Testis (tissue), 3 donors: ENCODE measurements around the gene ERC2. TPM values are rescaled to one million over a fixed set of nuclear protein-coding genes. Genes with fewer than 3 reads are reported as not detected.

ENCODE experiments used
- DNase-seq: peaks from one replicate; pipeline ENCODE4 v3.0.0-alpha.2; 2019
- H3K27ac ChIP-seq, 2 donors: fragments of 200-600 bp; sonication (generic); one replicate each; pipeline ENCODE4 v1.5.1; 2019
- H3K27me3 ChIP-seq: fragments of 200-600 bp; sonication (generic); one replicate; pipeline ENCODE4 v1.5.1; 2019
- H3K36me3 ChIP-seq: fragments of 200-600 bp; sonication (generic); one replicate; pipeline ENCODE4 v1.5.1; 2017; ENCODE audit warnings: low read depth; ENCODE audit errors: missing control alignments
- H3K4me1 ChIP-seq: fragments of 200-600 bp; sonication (generic); one replicate; pipeline ENCODE4 v1.5.1; 2019
- H3K4me3 ChIP-seq, 2 donors: fragments of 200-600 bp; sonication (generic); one replicate each; pipeline ENCODE4 v1.5.1; 2017 to 2019
- H3K9me3 ChIP-seq: fragments of 200-600 bp; sonication (generic); one replicate; pipeline ENCODE4 v1.5.1; 2017
- POLR2A ChIP-seq: fragments of 450-650 bp; IDR thresholded peaks from one replicate; pipeline ENCODE4 v1.6.1; 2017; ENCODE audit warnings: antibody characterized with exemption, mild to moderate bottlenecking, moderate library complexity
- WGBS, 2 donors: methylation state at CpG; one replicate each; pipeline ENCODE4 v1.1.5; 2018; 5-methylcytosine and 5-hydroxymethylcytosine counted together
- intact Hi-C: fragments of 100-400 bp; cut with DNase I; formaldehyde crosslinking; loops from one replicate; pipeline ENCODE4 v1.15.1; 2023; ENCODE audit warnings: low total_unique reads
- polyA plus RNA-seq: library from polyadenylated mRNA; stranded (reverse); fragments of 350-450 nt; fragmentation: Illumina TruSeq; extraction: RNeasy Lipid Tissue Mini Kit (QIAGEN cat#74804); gene quantifications from one replicate; pipeline ENCODE4 v1.2.3, GENCODE V29; 2014; ENCODE audit warnings: low read depth, low replicate concordance; ENCODE audit not compliant: insufficient read depth
- total RNA-seq, 2 donors: library from RNA; depleted of rRNA; stranded (reverse); fragments of >200 nt; gene quantifications; one replicate each; pipeline ENCODE4 v1.2.3, GENCODE V29; 2016
- TF ChIP-seq, protein P1 (sequence below), 3 experiments: fragments of 450-650 bp in 2 of 3; fragments of 200-600 bp in 1 of 3; sonication (generic) in 1 of 3; IDR thresholded peaks; one replicate each; pipeline ENCODE4 v1.5.1; 2016 to 2019; ENCODE audit warnings: antibody characterized with exemption in 3 of 3, mild to moderate bottlenecking in 2 of 3, moderate library complexity in 1 of 3

ERC2 gene
- total and polyA plus RNA-seq, 3 donors from 2014 or later: 1.9 to 6.1 (median 5.9) TPM

- Histone ChIP-seq H3K4me1 (peaks cover 5% of the 10 kb centered on the region), H3K9me3 (no peaks in the 10 kb centered on the region), H3K27ac (no peak overlapping the region), H3K36me3 (no peaks in the 10 kb centered on the region), H3K27me3 (no peaks in the 10 kb centered on the region), H3K4me3 (no peak overlapping the region)
- WGBS, 2 donors: 94 to 96% methylated on average over 1 of the region's 1 CpG
- intact Hi-C loops: no loop called here
- TF ChIP-seq, protein P1, sequence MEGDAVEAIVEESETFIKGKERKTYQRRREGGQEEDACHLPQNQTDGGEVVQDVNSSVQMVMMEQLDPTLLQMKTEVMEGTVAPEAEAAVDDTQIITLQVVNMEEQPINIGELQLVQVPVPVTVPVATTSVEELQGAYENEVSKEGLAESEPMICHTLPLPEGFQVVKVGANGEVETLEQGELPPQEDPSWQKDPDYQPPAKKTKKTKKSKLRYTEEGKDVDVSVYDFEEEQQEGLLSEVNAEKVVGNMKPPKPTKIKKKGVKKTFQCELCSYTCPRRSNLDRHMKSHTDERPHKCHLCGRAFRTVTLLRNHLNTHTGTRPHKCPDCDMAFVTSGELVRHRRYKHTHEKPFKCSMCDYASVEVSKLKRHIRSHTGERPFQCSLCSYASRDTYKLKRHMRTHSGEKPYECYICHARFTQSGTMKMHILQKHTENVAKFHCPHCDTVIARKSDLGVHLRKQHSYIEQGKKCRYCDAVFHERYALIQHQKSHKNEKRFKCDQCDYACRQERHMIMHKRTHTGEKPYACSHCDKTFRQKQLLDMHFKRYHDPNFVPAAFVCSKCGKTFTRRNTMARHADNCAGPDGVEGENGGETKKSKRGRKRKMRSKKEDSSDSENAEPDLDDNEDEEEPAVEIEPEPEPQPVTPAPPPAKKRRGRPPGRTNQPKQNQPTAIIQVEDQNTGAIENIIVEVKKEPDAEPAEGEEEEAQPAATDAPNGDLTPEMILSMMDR (IDR thresholded peaks at IDR 0.05): no peak
- TF ChIP-seq POLR2A: no peak
- DNase-seq: no peak
These were observed 756.6 kb downstream of the ERC2 start for GRCh38 chr3:55711646-55712045.

GRCh38 chr3:55709411-55710012, 758.8 kb downstream of the ERC2 start:
- H3K4me3 ChIP-seq: no peak overlapping the region
- no peaks in the 10 kb centered on the region for H3K9me3 ChIP-seq
- no peak for TF ChIP-seq POLR2A
- 52 to 56% methylated on average over 8 of the region's 8 CpGs for WGBS, 2 donors
- intact Hi-C loops: no loop called here
- H3K36me3 ChIP-seq: no peaks in the 10 kb centered on the region
- peak; percentile 42 for DNase-seq
- peaks cover 5% of the 10 kb centered on the region for H3K4me1 ChIP-seq
- H3K27ac ChIP-seq: no peak overlapping the region
- H3K27me3 ChIP-seq: no peaks in the 10 kb centered on the region

DNA sequence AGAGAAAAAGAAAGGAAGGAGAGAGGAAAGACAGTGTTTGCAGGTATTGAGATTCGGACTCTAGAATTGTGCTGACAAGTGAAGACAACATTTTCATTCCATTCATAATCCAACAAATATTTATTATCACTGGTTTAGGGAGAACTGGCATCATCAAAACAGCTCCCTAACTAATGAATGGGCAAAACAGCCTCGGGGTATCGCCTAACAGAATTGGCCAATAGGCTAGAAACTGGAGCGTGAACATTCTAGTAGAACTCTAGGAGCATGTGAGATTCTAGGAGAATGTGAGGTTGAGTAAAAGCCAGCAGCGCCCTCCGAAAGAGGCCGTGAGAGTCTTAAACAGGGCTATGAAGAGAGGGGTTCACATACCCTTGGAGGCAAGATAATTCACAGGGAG, 759.3 kb downstream of the ERC2 start:
- Histone ChIP-seq H3K4me1 (peaks cover 5% of the 10 kb centered on the region), H3K27ac (no peak overlapping the region), H3K36me3 (no peaks in the 10 kb centered on the region), H3K4me3 (no peak overlapping the region), H3K9me3 (no peaks in the 10 kb centered on the region), H3K27me3 (no peaks in the 10 kb centered on the region)
- WGBS, 2 donors: 92 to 98% methylated on average over 7 of the region's 7 CpGs
- DNase-seq: no peak
- TF ChIP-seq, protein P1 (IDR thresholded peaks at IDR 0.05): no peak
- TF ChIP-seq POLR2A: no peak
- intact Hi-C loops: no loop called here

- no peaks in the 10 kb centered on the region for H3K36me3 ChIP-seq
- intact Hi-C loops: no loop called here
- H3K4me3 ChIP-seq: no peak overlapping the region
- H3K27me3 ChIP-seq: no peaks in the 10 kb centered on the region
- TF ChIP-seq, protein P1 (IDR thresholded peaks at IDR 0.05): no peak
- no peak for TF ChIP-seq POLR2A
- no peak for DNase-seq
- H3K4me1 ChIP-seq: peaks cover 5% of the 10 kb centered on the region
- no peaks in the 10 kb centered on the region for H3K9me3 ChIP-seq
- no peak overlapping the region for H3K27ac ChIP-seq
- 68 to 82% methylated on average over 3 of the region's 3 CpGs for WGBS, 2 donors
These were observed 760.0 kb downstream of the ERC2 start for GRCh38 chr3:55708242-55708641.

- no peaks in the 10 kb centered on the region for H3K27me3 ChIP-seq
- no peak for DNase-seq
- 0% methylated on average over 1 of the region's 1 CpG; no CpG with 5 or more reads in 1 of the 2 donors for WGBS, 2 donors
- no peaks in the 10 kb centered on the region for H3K36me3 ChIP-seq
- TF ChIP-seq POLR2A: no peak
- TF ChIP-seq, protein P1 (IDR thresholded peaks at IDR 0.05): no peak
- H3K4me1 ChIP-seq: peaks cover under 1% of the 10 kb centered on the region
- H3K27ac ChIP-seq: no peak overlapping the region
- intact Hi-C loops: no loop called here
- H3K4me3 ChIP-seq: no peak overlapping the region
- no peaks in the 10 kb centered on the region for H3K9me3 ChIP-seq
These were observed 763.7 kb downstream of the ERC2 start for GRCh38 chr3:55704521-55704920.
